ENCODE data around the gene ARPC4. TPM values are rescaled to one million over a fixed set of nuclear protein-coding genes. Genes with fewer than 3 reads are reported as not detected.
"Not testable (repeated sequence)": the region's sequence is repeated elsewhere in the genome, so short reads cannot be mapped to it uniquely, and the experiment has no call there.

ARPC4 gene
- polyA plus RNA-seq, 3 donors = 68.9 to 121 (median 111) TPM

- WGBS, 3 donors = 63 to 71% (median 69%) methylated on average over 6 of the region's 6 CpGs
- H3K27ac ChIP-seq (ENCODE audit: low read depth, low read length) = no peak overlapping the region
Observed at GRCh38 chr3:9768141-9768775, 24.6 kb upstream of the ARPC4 start.

- no peak overlapping the region for H3K27ac ChIP-seq (ENCODE audit: low read depth, low read length)
- 56 to 80% (median 70%) methylated on average over 5 of the region's 5 CpGs for WGBS, 3 donors
Observed at GRCh38 chr3:9769012-9769411, 23.9 kb upstream of the ARPC4 start.

- WGBS, 3 donors = 4 to 8% (median 6%) methylated on average over 48 to 49 of the region's 49 CpGs
- peak within 1 kb of the TSS; percentile 48 for H3K27ac ChIP-seq (ENCODE audit: low read depth, low read length)
Observed at GRCh38 chr3:9769426-9770275, 23.2 kb upstream of the ARPC4 start, which contains the start of gene CAMK1. Gene CAMK1 (minus strand): TSS chr3:9769947. CDS start chr3:9767749, 2,198 bp downstream.

GRCh38 chr3:9770276-9770812 lies 22.5 kb upstream of the ARPC4 start:
- 8 to 13% (median 8%) methylated on average over 15 of the region's 15 CpGs for WGBS, 3 donors
- H3K27ac ChIP-seq (ENCODE audit: low read depth, low read length) = peak overlapping the region; percentile 48

GRCh38 chr3:9771007-9771406 lies 21.9 kb upstream of the ARPC4 start:
- not testable (repeated sequence) for H3K27ac ChIP-seq (ENCODE audit: low read depth, low read length)
- 78 to 93% (median 85%) methylated on average over 2 of the region's 2 CpGs for WGBS, 3 donors

- no peak overlapping the region for H3K27ac ChIP-seq (ENCODE audit: low read depth, low read length)
- 61 to 75% (median 74%) methylated on average over 5 of the region's 5 CpGs for WGBS, 3 donors
Observed at GRCh38 chr3:9776896-9777693, 15.8 kb upstream of the ARPC4 start.

- WGBS, 3 donors = 62 to 81% (median 67%) methylated on average over 1 of the region's 1 CpG
- no peak overlapping the region for H3K27ac ChIP-seq (ENCODE audit: low read depth, low read length)
Observed at GRCh38 chr3:9777694-9778021, 15.2 kb upstream of the ARPC4 start.

- H3K27ac ChIP-seq (ENCODE audit: low read depth, low read length) = no peak overlapping the region
Observed at GRCh38 chr3:9778143-9779074, 14.5 kb upstream of the ARPC4 start.

GRCh38 chr3:9779075-9779593 lies 13.7 kb upstream of the ARPC4 start:
- 49 to 78% (median 63%) methylated on average over 6 of the region's 6 CpGs for WGBS, 3 donors
- no peak overlapping the region for H3K27ac ChIP-seq (ENCODE audit: low read depth, low read length)

More at GRCh38 chr3:9778143-9779074, 14.5 kb upstream of the ARPC4 start:
- 52 to 75% (median 62%) methylated on average over 5 of the region's 5 CpGs for WGBS, 3 donors

- 46 to 73% (median 55%) methylated on average over 8 of the region's 8 CpGs for WGBS, 3 donors
- H3K27ac ChIP-seq (ENCODE audit: low read depth, low read length) = no peak overlapping the region
Observed at GRCh38 chr3:9779721-9780457, 13.0 kb upstream of the ARPC4 start.

- H3K27ac ChIP-seq (ENCODE audit: low read depth, low read length) = no peak overlapping the region
- 55 to 84% (median 66%) methylated on average over 10 of the region's 10 CpGs for WGBS, 3 donors
Observed at GRCh38 chr3:9780458-9780812, 12.4 kb upstream of the ARPC4 start.

- WGBS, 3 donors = 93 to 99% (median 94%) methylated on average over 4 of the region's 4 CpGs
- no peak overlapping the region for H3K27ac ChIP-seq (ENCODE audit: low read depth, low read length)
Observed at GRCh38 chr3:9780910-9781309, 12.0 kb upstream of the ARPC4 start.

GRCh38 chr3:9781551-9781950 lies 11.3 kb upstream of the ARPC4 start:
- H3K27ac ChIP-seq (ENCODE audit: low read depth, low read length) = no peak overlapping the region
- WGBS, 3 donors = 44 to 71% (median 45%) methylated on average over 1 of the region's 1 CpG

GRCh38 chr3:9781978-9782603 lies 10.8 kb upstream of the ARPC4 start:
- WGBS, 3 donors = 67 to 76% (median 69%) methylated on average over 3 of the region's 3 CpGs
- H3K27ac ChIP-seq (ENCODE audit: low read depth, low read length) = no peak overlapping the region

- H3K27ac ChIP-seq (ENCODE audit: low read depth, low read length) = no peak overlapping the region
- WGBS, 3 donors = 39 to 67% (median 48%) methylated on average over 3 of the region's 3 CpGs
Observed at GRCh38 chr3:9782770-9783169, 10.1 kb upstream of the ARPC4 start.

GRCh38 chr3:9783954-9784353 lies 8.9 kb upstream of the ARPC4 start:
- no peak overlapping the region for H3K27ac ChIP-seq (ENCODE audit: low read depth, low read length)
- WGBS, 3 donors = 91 to 95% (median 92%) methylated on average over 14 of the region's 14 CpGs

- no peak overlapping the region for H3K27ac ChIP-seq (ENCODE audit: low read depth, low read length)
Observed at GRCh38 chr3:9784965-9785364, 7.9 kb upstream of the ARPC4 start.

More at GRCh38 chr3:9784965-9785364, 7.9 kb upstream of the ARPC4 start:
- 90 to 93% (median 91%) methylated on average over 4 of the region's 4 CpGs for WGBS, 3 donors
